Measurements from ENCODE around the gene MYOD1. TPM values are rescaled to one million over a fixed set of nuclear protein-coding genes. Genes with fewer than 3 reads are reported as not detected.

MYOD1 gene
- total and polyA plus RNA-seq, 9 of the 15 experiments (the other 6 are each of a cell fraction or from before 2014, with no cell fraction given), result not detected

DNA sequence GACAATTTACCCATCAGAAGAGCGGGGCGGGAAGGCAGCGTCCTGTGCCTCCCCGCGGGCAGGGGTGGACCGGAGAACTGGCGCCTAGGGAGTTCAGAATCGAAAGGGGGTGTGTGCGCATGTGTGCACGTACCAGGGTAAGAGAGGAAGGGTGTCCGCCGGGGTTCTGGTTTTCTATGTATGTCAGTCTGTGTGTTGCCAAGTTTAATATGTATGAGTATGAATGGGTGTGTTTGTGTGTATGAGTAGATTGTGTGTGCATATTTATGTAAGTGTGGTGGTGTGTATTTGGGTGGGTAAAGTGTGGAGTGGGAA is 17.2 kb downstream of the MYOD1 start:
- Histone ChIP-seq H3K4me3 (no peak overlapping the region), H3K36me3 (ENCODE audit: control insufficient read depth, insufficient read depth, low read length) (no peaks in the 10 kb centered on the region), H4K20me1 (replicated peaks; ENCODE audit: control insufficient read depth, insufficient read depth, low read length) (peaks cover 17% of the 10 kb centered on the region; the same call in 1 of the 2 replicates), H3K27me3 (ENCODE audit: control insufficient read depth in 2 of 2, insufficient read depth in 2 of 2, low read length in 2 of 2) (peaks cover 5 to 50% of the 10 kb centered on the region in 2 experiments; a peak in 4 of 5 replicates), H3K4me1 (replicated peaks in 1 of 2; ENCODE audit: control insufficient read depth in 2 of 2, insufficient read depth in 2 of 2, low read length in 2 of 2) (peaks cover 0 to 17% of the 10 kb centered on the region in 2 experiments; a peak in 3 of 5 replicates), H3K9ac (ENCODE audit: insufficient read depth in 1 of 2, low read depth in 2 of 2, low read length in 2 of 2) (no peak overlapping the region), H2AFZ (ENCODE audit: low read depth, low read length) (no peak overlapping the region), H3K9me1 (ENCODE audit: control insufficient read depth, insufficient read depth, low read length) (no peaks in the 10 kb centered on the region), H3K9me3 (replicated peaks; ENCODE audit: control insufficient read depth, insufficient read depth, low read depth, low read length) (no peaks in the 10 kb centered on the region), H3K4me2 (ENCODE audit: insufficient read depth, low read length) (no peak overlapping the region), H3K79me2 (ENCODE audit: control insufficient read depth, insufficient read depth, low read length) (no peaks in the 10 kb centered on the region), H3K27ac (ENCODE audit: extremely low read depth, low read depth, low read length) (no peak overlapping the region)
- POLR2A ChIA-PET, result no interaction called here
- WGBS (ENCODE audit: insufficient coverage, low coverage, missing lambda C conversion rate), result 85% methylated on average over 11 of the region's 12 CpGs
- TF ChIP-seq CSDE1 (IDR thresholded peaks at IDR 0.05) (no peak), NCOA2 (IDR thresholded peaks at IDR 0.05; ENCODE audit: partially characterized antibody in 2 of 2) (no peak), ZEB2 (IDR thresholded peaks at IDR 0.05) (no peak), MCM5 (IDR thresholded peaks at IDR 0.05; ENCODE audit: low read depth) (no peak), CEBPB (tag; IDR thresholded peaks at IDR 0.05) (no peak), NKRF (IDR thresholded peaks at IDR 0.05; ENCODE audit: borderline replicate concordance) (no peak), ATF7 (IDR thresholded peaks at IDR 0.05) (no peak), GTF2E2 (tag; IDR thresholded peaks at IDR 0.05) (no peak), GTF2A2 (tag; IDR thresholded peaks at IDR 0.05) (no peak), XRCC3 (IDR thresholded peaks at IDR 0.05) (no peak), YBX1 (IDR thresholded peaks at IDR 0.05) (no peak), BHLHE40 (IDR thresholded peaks at IDR 0.05; ENCODE audit: low read length) (no peak), TCF7L2 (IDR thresholded peaks at IDR 0.05; ENCODE audit: low read depth, low read length) (no peak), DNMT1 (IDR thresholded peaks at IDR 0.05) (no peak), BRF1 (IDR thresholded peaks at IDR 0.05; ENCODE audit: borderline replicate concordance, extremely low read depth, insufficient read length) (no peak), TAL1 (IDR thresholded peaks at IDR 0.05) (no peak)
- no peak for ATAC-seq
- intact Hi-C loops (cut with micrococcal nuclease), result loop anchor here (10.0 kb wide), 1 partner anchor 168 kb away; no protein-coding TSS in a partner anchor
- no TSS peak for BruUV-seq (replicated peaks)
- CTCF ChIA-PET (ENCODE audit: low intra/inter-chr PET ratio), result no interaction called here
- in situ Hi-C loops (cut with MboI), result no loop called here
- no peak for FAIRE-seq
- DNase-seq (ENCODE audit: extremely low read depth in 1 of 4, low spot score in 3 of 4), result no peak
